ENCODE results near the gene C1orf174. TPM values are rescaled to one million over a fixed set of nuclear protein-coding genes. Genes with fewer than 3 reads are reported as not detected.

C1orf174 gene
- total RNA-seq, 1 experiment from 2014 or later, result 21.1 TPM

- no peak overlapping the region for H3K9ac ChIP-seq (ENCODE audit: extremely low read depth, insufficient read length, low read length)
- peaks cover 19 to 27% of the 10 kb centered on the region in 2 experiments for H3K9me3 Mint-ChIP-seq
- H3K79me1 ChIP-seq (ENCODE audit: insufficient read depth, low read depth, low read length, poor library complexity, severe bottlenecking), result no peaks in the 10 kb centered on the region
- no peaks in the 10 kb centered on the region for H3K79me2 ChIP-seq (ENCODE audit: insufficient read depth, low read length)
- no peak overlapping the region for H4K91ac ChIP-seq (ENCODE audit: insufficient read length, low read depth, low read length)
- no peaks in the 10 kb centered on the region for H4K20me1 ChIP-seq (ENCODE audit: control insufficient read depth, insufficient read depth, insufficient read length)
- H3K27me3 Mint-ChIP-seq (ENCODE audit: low read depth), result peaks cover 5% of the 10 kb centered on the region
- H3K14ac ChIP-seq (ENCODE audit: insufficient read depth, low read length), result no peak overlapping the region
- no peaks in the 10 kb centered on the region for H3K9me3 ChIP-seq (ENCODE audit: control insufficient read depth, low read depth, low read length)
- TF ChIP-seq CTCF (conservative IDR thresholded peaks at IDR 0.05), result no peak
- H3T11ph ChIP-seq (ENCODE audit: low read length), result no peak overlapping the region
- DNase-seq, result no peak
- no peak overlapping the region for H2BK120ac ChIP-seq (ENCODE audit: low read depth, low read length, poor library complexity, severe bottlenecking)
- no peak overlapping the region for H2AK5ac ChIP-seq (ENCODE audit: insufficient read length, low read length)
- H3K4ac ChIP-seq (ENCODE audit: low read depth, low read length), result no peak overlapping the region
- no peak overlapping the region for H3K4me2 ChIP-seq (ENCODE audit: insufficient read depth, insufficient read length, low read length)
- H2BK12ac ChIP-seq (ENCODE audit: insufficient read length, low read depth, low read length), result no peak overlapping the region
- H3K23me2 ChIP-seq (ENCODE audit: insufficient read length, low read depth, low read length, poor library complexity, severe bottlenecking), result no peaks in the 10 kb centered on the region
- no peak overlapping the region for H3K27ac ChIP-seq (ENCODE audit: insufficient read length, low read depth, low read length)
- H4K5ac ChIP-seq (ENCODE audit: insufficient read length, low read depth, low read length), result no peak overlapping the region
- H3K18ac ChIP-seq (ENCODE audit: insufficient read length, low read depth, low read length), result no peak overlapping the region
- no peak overlapping the region for H3K4me3 Mint-ChIP-seq
- peak overlapping the region in 1 of 3 experiments; percentile 84; a peak in 1 of 7 replicates for H3K27ac Mint-ChIP-seq
- H2BK15ac ChIP-seq (ENCODE audit: low read depth, low read length), result no peak overlapping the region
- H2AFZ ChIP-seq (ENCODE audit: low read length), result no peak overlapping the region
- H3K23ac ChIP-seq (ENCODE audit: insufficient read length, low read depth, low read length), result no peak overlapping the region
- H2BK5ac ChIP-seq (ENCODE audit: insufficient read length, low read length), result no peak overlapping the region
- no peak overlapping the region for H2BK20ac ChIP-seq (ENCODE audit: low read depth, low read length, poor library complexity, severe bottlenecking)
- H3K4me1 ChIP-seq (ENCODE audit: insufficient read depth, low read length), result no peaks in the 10 kb centered on the region
- no peak overlapping the region for H4K8ac ChIP-seq (replicated peaks; ENCODE audit: insufficient read length, low read depth, low read length)
- H3K56ac ChIP-seq (ENCODE audit: insufficient read length, low read depth, low read length), result no peak overlapping the region
- H3K27me3 ChIP-seq (ENCODE audit: insufficient read depth, low read length), result no peaks in the 10 kb centered on the region
- peaks cover 15 to 18% of the 10 kb centered on the region in 2 experiments for H3K4me1 Mint-ChIP-seq
- peaks cover 1 to 12% (median 4%) of the 10 kb centered on the region in 3 experiments; a peak in 6 of 7 replicates for H3K36me3 Mint-ChIP-seq (ENCODE audit: insufficient read depth in 1 of 3, low read depth in 3 of 3)
- WGBS (ENCODE audit: extremely low coverage, insufficient read length, low lambda C conversion rate), result no CpG with 5 or more reads among the region's 12 CpGs
Observed at GRCh38 chr1:3940754-3941345, 40.8 kb upstream of the C1orf174 start.
